ENCODE results near the gene SETD1B. TPM values are rescaled to one million over a fixed set of nuclear protein-coding genes. Genes with fewer than 3 reads are reported as not detected.

SETD1B gene
- total RNA-seq, 1 donor from 2014 or later, result 2.1 TPM

GRCh38 chr12:121794534-121795033 is 9.2 kb upstream of the SETD1B start:
- H3K9ac ChIP-seq (ENCODE audit: low read depth in 1 of 3, low read length in 3 of 3), result peak overlapping the region in 2 of 3 donors; percentile 50 to 78
- peak overlapping the region; percentile 57 to 83 (median 77) for H3K4me3 ChIP-seq (ENCODE audit: low read length in 3 of 3)
- H3K27ac ChIP-seq (ENCODE audit: low read depth, low read length), result peak overlapping the region; percentile 100
- H3K36me3 ChIP-seq (ENCODE audit: control insufficient read depth in 3 of 3, insufficient read depth in 3 of 3, low read length in 3 of 3), result peaks cover 5 to 7% (median 6%) of the 10 kb centered on the region in 3 donors
- H3K9me3 ChIP-seq (ENCODE audit: control insufficient read depth in 3 of 3, low read length in 3 of 3), result no peaks in the 10 kb centered on the region
- no peaks in the 10 kb centered on the region for H3K27me3 ChIP-seq (ENCODE audit: control insufficient read depth in 3 of 3, insufficient read depth in 3 of 3, low read length in 3 of 3)
- peaks cover 62 to 83% (median 69%) of the 10 kb centered on the region in 3 donors for H3K4me1 ChIP-seq (ENCODE audit: control insufficient read depth in 3 of 3, insufficient read depth in 3 of 3, low read length in 3 of 3)

- Histone ChIP-seq H3K27me3 (ENCODE audit: control insufficient read depth in 3 of 3, insufficient read depth in 3 of 3, low read length in 3 of 3) (no peaks in the 10 kb centered on the region), H3K9ac (ENCODE audit: low read depth in 1 of 3, low read length in 3 of 3) (peak overlapping the region; percentile 4 to 78 (median 50)), H3K36me3 (ENCODE audit: control insufficient read depth in 3 of 3, insufficient read depth in 3 of 3, low read length in 3 of 3) (peaks cover 5 to 7% (median 6%) of the 10 kb centered on the region in 3 donors), H3K4me3 (ENCODE audit: low read length in 3 of 3) (peak overlapping the region; percentile 57 to 83 (median 77)), H3K27ac (ENCODE audit: low read depth, low read length) (peak overlapping the region; percentile 100), H3K4me1 (ENCODE audit: control insufficient read depth in 3 of 3, insufficient read depth in 3 of 3, low read length in 3 of 3) (peaks cover 58 to 77% (median 67%) of the 10 kb centered on the region in 3 donors), H3K9me3 (ENCODE audit: control insufficient read depth in 3 of 3, low read length in 3 of 3) (no peaks in the 10 kb centered on the region)
Observed at GRCh38 chr12:121795034-121795968, 8.5 kb upstream of the SETD1B start.

GRCh38 chr12:121796855-121797751 is 6.7 kb upstream of the SETD1B start:
- Histone ChIP-seq H3K9ac (ENCODE audit: low read depth in 1 of 3, low read length in 3 of 3) (peak overlapping the region; percentile 85 to 92 (median 90)), H3K4me3 (ENCODE audit: low read length in 3 of 3) (peak overlapping the region; percentile 72 to 85 (median 74)), H3K27me3 (ENCODE audit: control insufficient read depth in 3 of 3, insufficient read depth in 3 of 3, low read length in 3 of 3) (no peaks in the 10 kb centered on the region), H3K36me3 (ENCODE audit: control insufficient read depth in 3 of 3, insufficient read depth in 3 of 3, low read length in 3 of 3) (peaks cover 6 to 9% (median 7%) of the 10 kb centered on the region in 3 donors), H3K27ac (ENCODE audit: low read depth, low read length) (peak overlapping the region; percentile 100), H3K4me1 (ENCODE audit: control insufficient read depth in 3 of 3, insufficient read depth in 3 of 3, low read length in 3 of 3) (peaks cover 63 to 66% (median 65%) of the 10 kb centered on the region in 3 donors), H3K9me3 (ENCODE audit: control insufficient read depth in 3 of 3, low read length in 3 of 3) (no peaks in the 10 kb centered on the region)

- H3K27ac ChIP-seq (ENCODE audit: low read depth, low read length), result peak overlapping the region; percentile 100
- H3K36me3 ChIP-seq (ENCODE audit: control insufficient read depth in 3 of 3, insufficient read depth in 3 of 3, low read length in 3 of 3), result peaks cover 6 to 9% (median 7%) of the 10 kb centered on the region in 3 donors
- H3K9me3 ChIP-seq (ENCODE audit: control insufficient read depth in 3 of 3, low read length in 3 of 3), result no peaks in the 10 kb centered on the region
- H3K27me3 ChIP-seq (ENCODE audit: control insufficient read depth in 3 of 3, insufficient read depth in 3 of 3, low read length in 3 of 3), result no peaks in the 10 kb centered on the region
- H3K9ac ChIP-seq (ENCODE audit: low read depth in 1 of 3, low read length in 3 of 3), result peak overlapping the region; percentile 84 to 92 (median 90)
- peak overlapping the region; percentile 72 to 85 (median 74) for H3K4me3 ChIP-seq (ENCODE audit: low read length in 3 of 3)
- peaks cover 63 to 64% (median 63%) of the 10 kb centered on the region in 3 donors for H3K4me1 ChIP-seq (ENCODE audit: control insufficient read depth in 3 of 3, insufficient read depth in 3 of 3, low read length in 3 of 3)
Observed at GRCh38 chr12:121797937-121798786, 5.6 kb upstream of the SETD1B start.

- Histone ChIP-seq H3K27me3 (ENCODE audit: control insufficient read depth in 3 of 3, insufficient read depth in 3 of 3, low read length in 3 of 3) (no peaks in the 10 kb centered on the region), H3K4me1 (ENCODE audit: control insufficient read depth in 3 of 3, insufficient read depth in 3 of 3, low read length in 3 of 3) (peaks cover 56 to 62% (median 61%) of the 10 kb centered on the region in 3 donors), H3K9me3 (ENCODE audit: control insufficient read depth in 3 of 3, low read length in 3 of 3) (no peaks in the 10 kb centered on the region), H3K27ac (ENCODE audit: low read depth, low read length) (peak overlapping the region; percentile 100), H3K36me3 (ENCODE audit: control insufficient read depth in 3 of 3, insufficient read depth in 3 of 3, low read length in 3 of 3) (peaks cover 6 to 9% (median 7%) of the 10 kb centered on the region in 3 donors), H3K4me3 (ENCODE audit: low read length in 3 of 3) (peak overlapping the region; percentile 72 to 85 (median 74)), H3K9ac (ENCODE audit: low read depth in 1 of 3, low read length in 3 of 3) (peak overlapping the region; percentile 84 to 92 (median 90))
Observed at GRCh38 chr12:121798787-121799155, 5.0 kb upstream of the SETD1B start.

- H3K36me3 ChIP-seq (ENCODE audit: control insufficient read depth in 3 of 3, insufficient read depth in 3 of 3, low read length in 3 of 3), result peaks cover 6 to 9% (median 7%) of the 10 kb centered on the region in 3 donors
- peak overlapping the region; percentile 78 to 85 (median 81) for H3K4me3 ChIP-seq (ENCODE audit: low read length in 3 of 3)
- H3K4me1 ChIP-seq (ENCODE audit: control insufficient read depth in 3 of 3, insufficient read depth in 3 of 3, low read length in 3 of 3), result peaks cover 51 to 58% (median 55%) of the 10 kb centered on the region in 3 donors
- no peaks in the 10 kb centered on the region for H3K9me3 ChIP-seq (ENCODE audit: control insufficient read depth in 3 of 3, low read length in 3 of 3)
- no peaks in the 10 kb centered on the region for H3K27me3 ChIP-seq (ENCODE audit: control insufficient read depth in 3 of 3, insufficient read depth in 3 of 3, low read length in 3 of 3)
- peak overlapping the region; percentile 100 for H3K27ac ChIP-seq (ENCODE audit: low read depth, low read length)
- H3K9ac ChIP-seq (ENCODE audit: low read depth in 1 of 3, low read length in 3 of 3), result peak overlapping the region; percentile 91 to 99 (median 97)
Observed at GRCh38 chr12:121799156-121799841, 4.5 kb upstream of the SETD1B start.

GRCh38 chr12:121799842-121800693 is 3.7 kb upstream of the SETD1B start:
- Histone ChIP-seq H3K4me3 (ENCODE audit: low read length in 3 of 3) (peak overlapping the region; percentile 78 to 87 (median 81)), H3K27me3 (ENCODE audit: control insufficient read depth in 3 of 3, insufficient read depth in 3 of 3, low read length in 3 of 3) (no peaks in the 10 kb centered on the region), H3K4me1 (ENCODE audit: control insufficient read depth in 3 of 3, insufficient read depth in 3 of 3, low read length in 3 of 3) (peaks cover 44 to 50% (median 48%) of the 10 kb centered on the region in 3 donors), H3K9ac (ENCODE audit: low read depth in 1 of 3, low read length in 3 of 3) (peak overlapping the region; percentile 91 to 99 (median 97)), H3K27ac (ENCODE audit: low read depth, low read length) (peak overlapping the region; percentile 100), H3K9me3 (ENCODE audit: control insufficient read depth in 3 of 3, low read length in 3 of 3) (no peaks in the 10 kb centered on the region), H3K36me3 (ENCODE audit: control insufficient read depth in 3 of 3, insufficient read depth in 3 of 3, low read length in 3 of 3) (peaks cover 6 to 9% (median 7%) of the 10 kb centered on the region in 3 donors)
